CD4-positive, alpha-beta T cell (primary cell): ENCODE data around the gene CEP104. TPM values are rescaled to one million over a fixed set of nuclear protein-coding genes. Genes with fewer than 3 reads are reported as not detected.

Experiments
- ATAC-seq: fragments of 200-7000 bp; cut with Tn5 transposase; one replicate; pipeline ENCODE4 v1.10.0; 2022; ENCODE audit warnings: mild to moderate bottlenecking; ENCODE audit not compliant: poor library complexity
- CTCF ChIA-PET: fragments of 350-600 bp; sonication (Branson Sonifier 250); formaldehyde crosslinking; loops from one replicate; lab custom pipeline; 2021; ENCODE audit warnings: antibody characterized with exemption, inconsistent platforms; lab: Charles Lee
- POLR2A ChIA-PET: fragments of 350-600 bp; sonication (Branson Sonifier 250); formaldehyde crosslinking; loops from one replicate; lab custom pipeline; 2021; ENCODE audit warnings: antibody characterized with exemption, inconsistent platforms; lab: Charles Lee
- DNase-seq, 14 experiments: peaks; one replicate each; pipeline ENCODE4 v3.0.0-alpha.2; 2013 to 2020; ENCODE audit warnings: mixed read lengths in 2 of 14
- H3K27ac ChIP-seq, 2 donors: one replicate each; pipeline versions ENCODE4 v1.5.1 to v1.7.0; 2013; ENCODE audit warnings: low read length in 2 of 2, low read depth in 1 of 2, mild to moderate bottlenecking in 1 of 2
- H3K27me3 ChIP-seq, 2 experiments: 1 replicate in 1 of 2; 2 replicates in 1 of 2; pipeline versions ENCODE4 v1.6.1 to v1.7.0; 2013; ENCODE audit warnings: low read length in 2 of 2, control low read depth in 1 of 2, mild to moderate bottlenecking in 1 of 2, moderate library complexity in 1 of 2; ENCODE audit not compliant: insufficient read depth in 2 of 2, control insufficient read depth in 1 of 2
- H3K36me3 ChIP-seq: one replicate; pipeline ENCODE4 v1.6.1; 2013; ENCODE audit warnings: low read length, control low read depth; ENCODE audit not compliant: insufficient read depth
- H3K4me1 ChIP-seq: one replicate; pipeline ENCODE4 v1.6.1; 2013; ENCODE audit warnings: low read length, control low read depth; ENCODE audit not compliant: insufficient read depth
- H3K4me3 ChIP-seq: one replicate; pipeline ENCODE4 v1.5.1; 2013; ENCODE audit warnings: mild to moderate bottlenecking, low read length, moderate library complexity
- H3K9me3 ChIP-seq, 2 experiments: 1 replicate in 1 of 2; 2 replicates in 1 of 2; pipeline versions ENCODE4 v1.6.1 to v1.7.0; 2013; ENCODE audit warnings: low read length in 2 of 2, mild to moderate bottlenecking in 2 of 2, control low read depth in 1 of 2, moderate library complexity in 1 of 2; ENCODE audit not compliant: control insufficient read depth in 1 of 2, insufficient read depth in 1 of 2
- H3K27ac Mint-ChIP-seq: one replicate; pipeline ENCODE4 v1.8.0; 2020; ENCODE audit warnings: mixed read lengths
- H3K27me3 Mint-ChIP-seq: one replicate; pipeline ENCODE4 v1.8.0; 2021; ENCODE audit warnings: mixed read lengths
- H3K36me3 Mint-ChIP-seq: one replicate; pipeline ENCODE4 v1.8.0; 2021; ENCODE audit warnings: low read depth, mixed read lengths
- H3K4me1 Mint-ChIP-seq: one replicate; pipeline ENCODE4 v1.8.0; 2021; ENCODE audit warnings: low read depth, mixed read lengths
- H3K4me3 Mint-ChIP-seq: one replicate; pipeline ENCODE4 v1.8.0; 2020; ENCODE audit warnings: mild to moderate bottlenecking, mixed read lengths
- H3K9me3 Mint-ChIP-seq: one replicate; pipeline ENCODE4 v1.8.0; 2020; ENCODE audit warnings: mixed read lengths
- intact Hi-C, 2 experiments: fragments of 100-400 bp; cut with DNase I in 1 of 2; cut with micrococcal nuclease in 1 of 2; formaldehyde crosslinking; loops; one replicate each; pipeline versions ENCODE4 v1.15.1 to v1.9.0; 2023 to 2025; cut with DNase I, micrococcal nuclease
- total RNA-seq, 174 experiments: library from RNA in 2 of 174; stranded (reverse) in 2 of 174; gene quantifications; one replicate each; pipeline ENCODE4 v1.2.3 and lab custom pipeline; 2021 to 2026
- TF ChIP-seq, protein P1 (sequence below): fragments of 200-600 bp; IDR thresholded peaks from one replicate; pipeline ENCODE4 v1.8.0; 2022; ENCODE audit warnings: antibody characterized with exemption, mild to moderate bottlenecking

CEP104 gene
- total RNA-seq, 2 experiments from 2014 or later, result 16.6 to 20.5 TPM

DNA sequence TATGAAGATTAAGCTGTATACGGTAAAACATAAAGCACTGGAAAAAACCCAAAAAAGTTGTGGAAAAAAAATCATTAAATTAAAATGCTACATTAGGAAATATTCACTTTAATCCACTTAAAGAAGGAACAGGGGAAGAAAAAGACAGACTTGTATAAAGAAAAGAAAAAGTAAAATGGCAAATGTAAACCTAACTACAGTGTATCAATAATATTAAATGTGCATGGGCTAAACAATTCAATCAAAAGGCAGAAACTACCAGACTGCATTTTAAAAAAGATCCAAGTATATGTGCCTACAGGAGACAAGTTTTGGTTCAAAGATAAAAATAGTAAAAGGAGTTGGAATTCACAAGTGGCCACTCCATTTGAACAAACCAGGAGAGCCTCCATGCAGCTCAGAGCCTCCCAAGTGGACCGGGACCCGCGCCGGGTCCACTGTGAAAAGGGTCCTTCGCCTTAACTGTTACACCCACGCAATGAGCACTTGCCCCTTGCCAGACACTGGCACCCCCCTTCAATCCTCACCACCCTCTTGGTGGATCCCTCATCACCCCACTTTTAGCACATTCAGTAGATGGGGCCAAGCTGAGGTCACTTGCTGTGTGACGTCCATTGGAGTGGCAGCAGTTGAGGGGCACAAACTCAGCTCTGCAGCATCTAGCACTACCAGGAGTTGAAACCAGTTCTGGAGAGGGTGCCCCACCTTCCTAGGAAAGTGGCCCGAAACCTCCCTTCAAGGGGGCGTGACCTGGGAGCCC lies 42.2 kb upstream of the CEP104 start:
- H3K4me3 Mint-ChIP-seq, result peak overlapping the region; percentile 85
- Histone ChIP-seq H3K4me3 (peak overlapping the region; percentile 85), H3K4me1 (peaks cover 43% of the 10 kb centered on the region), H3K36me3 (peaks cover 15% of the 10 kb centered on the region), H3K9me3 (peaks cover 9 to 11% of the 10 kb centered on the region in 2 experiments), H3K27me3 (no peaks in the 10 kb centered on the region), H3K27ac (peak overlapping the region; percentile 70 to 96)
- ChIA-PET CTCF (interaction anchor here (1.5 kb wide), 1 partner anchor 42 kb away, joined by 8 read pairs; the partner anchor contains the start of genes CEP104 and DFFB), POLR2A (interaction anchor here (0.7 to 3.3 kb wide), 6 partner anchors 19 to 103 kb away, joined by 3 to 19 read pairs (median 4); partner anchors contain the start of genes CEP104, DFFB and LRRC47)
- no peak for ATAC-seq
- intact Hi-C loops, result no loop called here
- peaks cover 57% of the 10 kb centered on the region for H3K36me3 Mint-ChIP-seq
- TF ChIP-seq, protein P1, sequence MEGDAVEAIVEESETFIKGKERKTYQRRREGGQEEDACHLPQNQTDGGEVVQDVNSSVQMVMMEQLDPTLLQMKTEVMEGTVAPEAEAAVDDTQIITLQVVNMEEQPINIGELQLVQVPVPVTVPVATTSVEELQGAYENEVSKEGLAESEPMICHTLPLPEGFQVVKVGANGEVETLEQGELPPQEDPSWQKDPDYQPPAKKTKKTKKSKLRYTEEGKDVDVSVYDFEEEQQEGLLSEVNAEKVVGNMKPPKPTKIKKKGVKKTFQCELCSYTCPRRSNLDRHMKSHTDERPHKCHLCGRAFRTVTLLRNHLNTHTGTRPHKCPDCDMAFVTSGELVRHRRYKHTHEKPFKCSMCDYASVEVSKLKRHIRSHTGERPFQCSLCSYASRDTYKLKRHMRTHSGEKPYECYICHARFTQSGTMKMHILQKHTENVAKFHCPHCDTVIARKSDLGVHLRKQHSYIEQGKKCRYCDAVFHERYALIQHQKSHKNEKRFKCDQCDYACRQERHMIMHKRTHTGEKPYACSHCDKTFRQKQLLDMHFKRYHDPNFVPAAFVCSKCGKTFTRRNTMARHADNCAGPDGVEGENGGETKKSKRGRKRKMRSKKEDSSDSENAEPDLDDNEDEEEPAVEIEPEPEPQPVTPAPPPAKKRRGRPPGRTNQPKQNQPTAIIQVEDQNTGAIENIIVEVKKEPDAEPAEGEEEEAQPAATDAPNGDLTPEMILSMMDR, result no peak
- H3K27ac Mint-ChIP-seq, result peak overlapping the region; percentile 90
- DNase-seq, result no peak
- H3K27me3 Mint-ChIP-seq, result no peaks in the 10 kb centered on the region
- H3K9me3 Mint-ChIP-seq, result peaks cover 2% of the 10 kb centered on the region
- H3K4me1 Mint-ChIP-seq, result peaks cover 69% of the 10 kb centered on the region

DNA sequence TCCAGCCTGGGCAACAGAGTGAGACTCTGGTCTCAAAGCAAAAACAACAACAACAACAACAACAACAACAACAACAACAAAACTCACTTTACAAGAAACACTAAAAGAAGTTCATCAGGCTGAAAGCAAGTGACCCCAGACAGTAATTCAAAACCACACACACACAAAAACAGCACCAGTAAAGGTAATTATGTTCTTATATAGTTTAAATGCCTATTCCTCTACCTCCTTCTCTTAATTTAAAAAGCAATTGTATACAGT lies 41.4 kb upstream of the CEP104 start:
- Histone ChIP-seq H3K4me3 (no peak overlapping the region), H3K36me3 (peaks cover 15% of the 10 kb centered on the region), H3K4me1 (peaks cover 35% of the 10 kb centered on the region), H3K27me3 (no peaks in the 10 kb centered on the region), H3K27ac (no peak overlapping the region), H3K9me3 (peaks cover 9 to 11% of the 10 kb centered on the region in 2 experiments)
- intact Hi-C loops, result no loop called here
- Mint-ChIP-seq H3K36me3 (peaks cover 57% of the 10 kb centered on the region), H3K27me3 (no peaks in the 10 kb centered on the region), H3K27ac (peak overlapping the region; percentile 90), H3K4me1 (peaks cover 62% of the 10 kb centered on the region), H3K4me3 (peak overlapping the region; percentile 85), H3K9me3 (peaks cover 2% of the 10 kb centered on the region)
- ATAC-seq, result no peak
- TF ChIP-seq, protein P1, result no peak
- CTCF ChIA-PET, result no interaction called here
- POLR2A ChIA-PET, result no interaction called here
- no peak for DNase-seq

DNA sequence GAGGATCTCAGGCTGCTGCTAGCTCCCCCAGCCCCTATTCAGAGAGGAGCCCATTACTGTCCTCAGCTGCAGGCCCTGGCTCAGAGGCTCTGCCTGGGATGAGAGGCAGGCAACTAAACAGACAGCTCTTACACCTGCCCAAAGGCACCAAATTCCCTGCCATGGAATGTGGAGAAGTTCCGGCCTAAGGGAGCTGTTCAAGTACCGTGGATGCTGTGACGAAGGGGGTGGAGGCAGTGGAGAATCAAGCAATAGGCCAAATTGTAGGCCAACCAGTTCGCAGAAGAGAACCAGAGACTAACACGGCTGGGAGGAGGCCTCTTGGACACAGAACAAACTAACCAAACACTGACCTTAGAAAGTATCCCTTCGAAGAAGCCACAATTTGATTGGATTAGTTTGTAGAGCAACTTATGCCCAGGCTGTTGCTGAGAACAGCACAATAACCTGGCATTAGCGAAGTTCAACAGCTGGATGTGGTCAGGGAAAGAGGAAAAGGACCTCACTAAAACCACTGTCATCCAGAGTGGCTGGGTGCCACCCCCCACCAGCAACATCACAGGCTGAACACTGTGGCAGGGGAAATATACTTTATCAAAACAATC lies 39.5 kb upstream of the CEP104 start:
- TF ChIP-seq, protein P1, result no peak
- Mint-ChIP-seq H3K4me1 (peaks cover 45% of the 10 kb centered on the region), H3K27me3 (no peaks in the 10 kb centered on the region), H3K36me3 (peaks cover 65% of the 10 kb centered on the region), H3K9me3 (peaks cover 2% of the 10 kb centered on the region), H3K4me3 (no peak overlapping the region), H3K27ac (no peak overlapping the region)
- H3K27me3 ChIP-seq, result no peaks in the 10 kb centered on the region
- peaks cover 9 to 11% of the 10 kb centered on the region in 2 experiments for H3K9me3 ChIP-seq
- H3K36me3 ChIP-seq, result peaks cover 16% of the 10 kb centered on the region
- intact Hi-C loops, result no loop called here
- no peak overlapping the region for H3K27ac ChIP-seq
- POLR2A ChIA-PET, result no interaction called here
- peaks cover 18% of the 10 kb centered on the region for H3K4me1 ChIP-seq
- ATAC-seq (no peak), DNase-seq (no peak)
- CTCF ChIA-PET, result no interaction called here
- no peak overlapping the region for H3K4me3 ChIP-seq
